Measurements from ENCODE around the gene PRDM1. TPM values are rescaled to one million over a fixed set of nuclear protein-coding genes. Genes with fewer than 3 reads are reported as not detected.

PRDM1 gene
- total RNA-seq, 1 donor from 2014 or later = 19.6 TPM

- Mint-ChIP-seq H3K36me3 (ENCODE audit: low read depth, unreplicated experiment) (no peaks in the 10 kb centered on the region), H3K9me3 (ENCODE audit: unreplicated experiment) (no peaks in the 10 kb centered on the region), H3K4me3 (ENCODE audit: unreplicated experiment) (no peak overlapping the region), H3K4me1 (ENCODE audit: unreplicated experiment) (peaks cover 15% of the 10 kb centered on the region), H3K27me3 (ENCODE audit: unreplicated experiment) (peaks cover 2% of the 10 kb centered on the region), H3K27ac (ENCODE audit: unreplicated experiment) (peak overlapping the region; percentile 48)
- DNase-seq (ENCODE audit: low spot score) = no peak
- no peak for TF ChIP-seq CTCF (IDR thresholded peaks at IDR 0.05; ENCODE audit: unreplicated experiment)
Measured at GRCh38 chr6:106135911-106136571, 49.9 kb downstream of the PRDM1 start.

GRCh38 chr6:106136845-106137244 lies 50.7 kb downstream of the PRDM1 start:
- H3K36me3 Mint-ChIP-seq (ENCODE audit: low read depth, unreplicated experiment) = no peaks in the 10 kb centered on the region
- H3K4me1 Mint-ChIP-seq (ENCODE audit: unreplicated experiment) = peaks cover 17% of the 10 kb centered on the region
- no peaks in the 10 kb centered on the region for H3K27me3 Mint-ChIP-seq (ENCODE audit: unreplicated experiment)
- DNase-seq (ENCODE audit: low spot score) = no peak
- no peaks in the 10 kb centered on the region for H3K9me3 Mint-ChIP-seq (ENCODE audit: unreplicated experiment)
- TF ChIP-seq CTCF (IDR thresholded peaks at IDR 0.05; ENCODE audit: unreplicated experiment) = no peak
- H3K27ac Mint-ChIP-seq (ENCODE audit: unreplicated experiment) = no peak overlapping the region
- no peak overlapping the region for H3K4me3 Mint-ChIP-seq (ENCODE audit: unreplicated experiment)

GRCh38 chr6:106138151-106138550 lies 52.0 kb downstream of the PRDM1 start:
- no peak overlapping the region for H3K27ac Mint-ChIP-seq (ENCODE audit: unreplicated experiment)
- H3K4me1 Mint-ChIP-seq (ENCODE audit: unreplicated experiment) = peaks cover 22% of the 10 kb centered on the region
- H3K9me3 Mint-ChIP-seq (ENCODE audit: unreplicated experiment) = no peaks in the 10 kb centered on the region
- peaks cover 2% of the 10 kb centered on the region for H3K27me3 Mint-ChIP-seq (ENCODE audit: unreplicated experiment)
- H3K36me3 Mint-ChIP-seq (ENCODE audit: low read depth, unreplicated experiment) = no peaks in the 10 kb centered on the region
- H3K4me3 Mint-ChIP-seq (ENCODE audit: unreplicated experiment) = no peak overlapping the region
- no peak for DNase-seq (ENCODE audit: low spot score)
- no peak for TF ChIP-seq CTCF (IDR thresholded peaks at IDR 0.05; ENCODE audit: unreplicated experiment)

- H3K9me3 Mint-ChIP-seq (ENCODE audit: unreplicated experiment) = no peaks in the 10 kb centered on the region
- no peak for DNase-seq (ENCODE audit: low spot score)
- TF ChIP-seq CTCF (IDR thresholded peaks at IDR 0.05; ENCODE audit: unreplicated experiment) = no peak
- peaks cover 13% of the 10 kb centered on the region for H3K4me1 Mint-ChIP-seq (ENCODE audit: unreplicated experiment)
- H3K36me3 Mint-ChIP-seq (ENCODE audit: low read depth, unreplicated experiment) = no peaks in the 10 kb centered on the region
- H3K27me3 Mint-ChIP-seq (ENCODE audit: unreplicated experiment) = peaks cover 2% of the 10 kb centered on the region
- no peak overlapping the region for H3K27ac Mint-ChIP-seq (ENCODE audit: unreplicated experiment)
- no peak overlapping the region for H3K4me3 Mint-ChIP-seq (ENCODE audit: unreplicated experiment)
Measured at GRCh38 chr6:106141441-106142237, 55.5 kb downstream of the PRDM1 start.

- no peak for TF ChIP-seq CTCF (IDR thresholded peaks at IDR 0.05; ENCODE audit: unreplicated experiment)
- H3K36me3 Mint-ChIP-seq (ENCODE audit: low read depth, unreplicated experiment) = no peaks in the 10 kb centered on the region
- no peak for DNase-seq (ENCODE audit: low spot score)
- peaks cover 9% of the 10 kb centered on the region for H3K4me1 Mint-ChIP-seq (ENCODE audit: unreplicated experiment)
- H3K27ac Mint-ChIP-seq (ENCODE audit: unreplicated experiment) = no peak overlapping the region
- no peaks in the 10 kb centered on the region for H3K9me3 Mint-ChIP-seq (ENCODE audit: unreplicated experiment)
- no peak overlapping the region for H3K4me3 Mint-ChIP-seq (ENCODE audit: unreplicated experiment)
- peaks cover 2% of the 10 kb centered on the region for H3K27me3 Mint-ChIP-seq (ENCODE audit: unreplicated experiment)
Measured at GRCh38 chr6:106142876-106143431, 56.8 kb downstream of the PRDM1 start.
